OCI-M1 (cell line): Measurements from ENCODE around the gene LHFPL3.

ENCODE experiments used
- DNase-seq: peaks from one replicate; lab custom pipeline; 2025; lab: John Stamatoyannopoulos, UW

LHFPL3 gene

GRCh38 chr7:104371216-104371979 lies 43.0 kb downstream of the LHFPL3 start:
- DNase-seq = no peak

DNA sequence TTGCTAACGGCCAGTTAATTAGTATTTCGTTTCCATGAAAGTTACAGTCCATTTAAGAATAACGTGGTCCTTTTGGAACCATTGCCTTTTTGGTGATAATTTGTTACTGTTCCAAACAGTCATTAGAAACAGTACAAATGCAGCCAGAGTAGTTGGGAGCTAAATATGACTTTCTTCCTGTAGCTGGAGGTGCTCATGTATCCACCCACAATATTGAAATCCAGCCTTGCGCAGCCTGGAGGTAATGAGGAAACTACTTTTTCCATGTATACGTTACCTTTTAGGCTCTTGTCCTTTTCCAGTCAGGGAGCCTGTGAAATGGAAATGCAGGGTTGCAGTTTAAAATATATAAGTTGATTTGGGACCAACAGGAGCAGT lies 43.6 kb downstream of the LHFPL3 start:
- no peak for DNase-seq

DNA sequence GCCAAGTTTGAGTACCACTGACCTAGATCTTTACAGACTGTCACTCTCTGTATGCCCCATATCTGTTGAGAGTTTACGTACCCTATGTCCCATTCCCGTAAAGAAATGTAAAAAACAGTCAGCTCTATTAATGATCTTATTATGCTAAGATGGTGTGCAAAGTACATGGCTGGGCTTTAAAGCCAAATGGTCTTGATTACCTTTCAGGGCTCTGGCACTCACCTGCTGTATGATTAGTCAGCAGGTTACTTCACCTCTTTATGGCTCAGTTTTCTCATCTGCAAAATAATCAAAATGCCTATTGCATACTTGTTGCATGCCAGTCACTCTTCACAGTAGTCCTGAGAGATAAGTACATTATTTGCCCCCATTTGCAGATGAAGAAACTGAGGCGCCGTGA lies 54.2 kb downstream of the LHFPL3 start:
- no peak for DNase-seq

- DNase-seq = no peak
Measured at GRCh38 chr7:104386943-104387342, 58.5 kb downstream of the LHFPL3 start.

GRCh38 chr7:104388222-104388621 lies 59.8 kb downstream of the LHFPL3 start:
- DNase-seq = no peak

- no peak for DNase-seq
Measured at GRCh38 chr7:104395162-104395561, 66.8 kb downstream of the LHFPL3 start.

GRCh38 chr7:104397442-104397841 lies 69.0 kb downstream of the LHFPL3 start:
- no peak for DNase-seq

GRCh38 chr7:104408371-104408770 lies 80.0 kb downstream of the LHFPL3 start:
- DNase-seq = no peak

DNA sequence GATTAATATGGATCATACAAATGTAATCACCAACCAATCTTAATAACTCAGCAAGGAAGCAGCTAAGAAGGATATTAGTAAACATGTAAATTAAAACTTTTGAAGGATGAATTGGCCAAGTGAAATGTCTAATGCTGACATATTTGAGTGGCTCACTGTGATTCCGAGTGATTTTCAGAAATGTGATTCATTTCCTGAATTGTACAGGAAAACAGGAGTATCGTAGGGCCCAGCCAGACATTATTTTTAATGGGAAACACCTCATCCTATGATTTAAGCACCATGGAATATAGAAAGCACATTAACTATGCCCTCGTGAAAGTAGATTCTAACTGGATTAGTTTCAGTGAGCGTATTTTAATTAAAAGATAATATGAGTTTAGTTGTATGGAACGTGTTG lies 82.3 kb downstream of the LHFPL3 start:
- no peak for DNase-seq

DNA sequence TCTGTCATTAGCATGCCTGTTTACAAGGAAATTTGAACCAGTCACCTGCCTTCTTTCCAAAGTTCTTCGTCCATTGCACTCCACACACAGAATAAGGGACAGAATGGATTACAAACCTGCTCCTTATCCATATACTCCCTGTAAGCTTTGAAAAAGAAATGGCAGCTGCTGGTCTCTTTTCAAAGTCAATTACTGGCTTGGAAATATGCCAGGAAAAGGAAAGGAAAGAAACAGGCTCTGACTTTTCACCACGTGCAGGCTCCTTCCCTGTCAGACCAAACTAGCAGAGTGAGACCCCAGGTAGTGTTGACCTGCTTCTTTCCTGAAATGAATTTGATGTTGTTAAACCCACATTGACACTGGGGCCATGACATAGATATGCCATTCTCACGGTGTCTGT lies 84.5 kb downstream of the LHFPL3 start:
- DNase-seq = no peak

DNA sequence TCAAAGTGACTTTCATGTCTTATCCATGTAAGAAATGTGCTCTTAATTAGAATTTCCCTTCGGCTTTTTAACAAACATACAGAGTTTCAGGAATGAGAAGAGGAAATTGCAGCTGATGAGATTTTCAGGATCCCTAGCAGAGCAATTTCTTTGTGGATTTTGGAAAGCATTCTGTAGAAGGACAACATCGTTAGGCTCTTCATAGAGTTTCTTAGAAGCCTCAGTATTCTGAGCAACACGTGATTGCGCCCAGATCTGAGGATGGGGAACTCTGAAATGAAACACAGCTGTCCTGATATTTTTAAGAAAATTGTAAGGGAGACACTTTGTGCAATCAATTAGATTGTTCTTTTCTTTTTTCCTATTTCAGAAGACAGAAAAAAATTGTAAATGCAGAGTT lies 85.8 kb downstream of the LHFPL3 start:
- no peak for DNase-seq

GRCh38 chr7:104415700-104416099 lies 87.3 kb downstream of the LHFPL3 start:
- DNase-seq = no peak

DNA sequence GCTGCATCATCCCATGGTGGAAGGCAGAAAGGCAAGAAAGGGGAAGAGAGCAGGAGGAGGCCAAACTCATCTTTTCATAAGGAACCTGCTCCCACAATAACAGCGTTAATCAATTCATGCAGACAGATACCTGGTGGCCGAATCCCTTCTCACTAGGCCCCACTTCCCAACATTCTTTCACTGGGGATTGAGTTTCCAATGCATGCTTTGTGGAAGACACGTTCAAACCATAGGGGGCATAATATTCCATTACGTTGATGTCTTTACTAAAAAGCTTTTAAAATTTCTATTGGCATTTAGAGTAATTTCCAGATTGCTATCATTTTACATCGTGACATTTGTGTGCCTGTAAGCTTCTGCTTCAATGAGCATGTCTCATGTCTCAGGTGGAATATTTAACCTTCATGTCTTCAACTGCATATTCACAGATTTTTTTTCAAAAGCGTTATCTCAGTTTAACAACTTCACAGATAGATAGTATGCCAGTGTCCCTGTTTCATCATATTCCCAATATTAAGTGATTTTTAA lies 88.5 kb downstream of the LHFPL3 start:
- DNase-seq = no peak

DNA sequence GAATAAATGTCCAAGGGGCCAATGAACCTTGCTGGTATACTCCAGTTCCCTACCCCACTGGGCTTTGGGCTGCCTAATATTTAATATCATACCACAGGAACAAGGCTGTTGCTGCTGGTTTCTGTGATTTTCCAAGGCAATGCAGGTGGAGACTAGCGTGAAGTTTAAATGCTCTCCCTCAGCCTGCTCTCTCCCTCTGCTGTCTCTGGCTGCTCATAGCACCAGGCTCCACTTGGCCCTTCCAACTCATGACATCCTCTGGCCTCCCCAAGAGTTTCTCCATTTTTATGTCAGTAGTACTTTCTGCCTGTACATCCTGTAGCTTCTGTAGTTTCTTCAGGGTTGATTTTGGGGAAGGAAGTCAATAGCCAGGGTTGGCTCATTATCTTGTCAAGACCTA lies 103.5 kb downstream of the LHFPL3 start:
- no peak for DNase-seq

DNA sequence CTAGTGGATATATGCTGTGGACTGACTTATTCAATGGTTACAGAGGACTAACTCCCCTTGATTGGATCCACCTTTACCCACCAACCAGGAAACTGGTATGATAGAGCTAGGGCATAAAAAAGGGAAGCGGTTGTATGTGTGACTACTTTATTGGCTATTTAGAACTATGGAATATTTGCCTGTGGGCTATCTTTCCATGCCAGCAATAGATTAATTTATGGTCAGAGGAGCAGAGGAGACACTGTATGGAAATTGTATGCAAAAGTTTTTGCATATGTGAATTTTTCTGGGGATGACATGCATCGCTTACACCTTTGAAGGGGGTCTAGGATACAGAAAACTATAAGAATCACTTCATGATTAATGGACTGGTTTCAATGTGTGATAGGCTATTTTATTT lies 105.7 kb downstream of the LHFPL3 start:
- no peak for DNase-seq

GRCh38 chr7:104442481-104442880 lies 114.1 kb downstream of the LHFPL3 start:
- no peak for DNase-seq

DNA sequence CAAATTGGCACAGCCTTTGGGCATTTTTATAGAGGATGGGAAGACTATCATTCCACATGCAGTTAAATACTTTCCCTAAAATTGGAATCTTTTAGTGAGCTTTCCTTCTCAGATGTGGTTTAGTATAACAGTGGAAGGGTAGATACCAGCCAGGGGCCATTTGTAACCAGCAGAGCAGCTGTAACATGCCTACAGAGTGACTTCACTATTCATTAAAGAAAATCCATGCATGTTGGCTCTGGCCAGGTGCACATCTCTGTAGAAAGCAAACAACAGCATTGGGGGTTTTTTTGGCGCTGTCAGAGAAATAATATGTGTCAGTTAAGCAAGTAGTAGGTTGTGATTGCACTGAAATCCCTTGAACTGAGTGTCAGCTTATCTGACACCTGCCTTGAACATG lies 115.6 kb downstream of the LHFPL3 start:
- no peak for DNase-seq

DNA sequence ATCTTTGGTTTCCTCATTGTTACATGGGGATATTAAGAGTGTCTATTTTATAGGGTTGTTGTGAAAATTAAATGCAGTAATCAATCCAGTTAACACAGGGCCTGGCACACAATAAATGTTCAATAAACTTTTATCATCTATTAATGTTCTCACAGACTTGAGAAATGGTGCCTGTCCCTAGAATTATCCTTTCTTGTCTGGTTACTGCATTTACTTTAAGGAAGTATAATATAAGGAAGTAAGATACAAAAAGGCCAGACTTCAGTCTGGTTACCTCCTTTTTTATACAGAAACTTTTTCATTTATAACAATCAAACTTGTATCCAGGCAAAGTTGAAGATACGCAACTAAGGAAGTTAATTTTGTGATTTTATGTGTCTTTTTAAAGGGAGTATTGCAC lies 117.0 kb downstream of the LHFPL3 start:
- no peak for DNase-seq

DNA sequence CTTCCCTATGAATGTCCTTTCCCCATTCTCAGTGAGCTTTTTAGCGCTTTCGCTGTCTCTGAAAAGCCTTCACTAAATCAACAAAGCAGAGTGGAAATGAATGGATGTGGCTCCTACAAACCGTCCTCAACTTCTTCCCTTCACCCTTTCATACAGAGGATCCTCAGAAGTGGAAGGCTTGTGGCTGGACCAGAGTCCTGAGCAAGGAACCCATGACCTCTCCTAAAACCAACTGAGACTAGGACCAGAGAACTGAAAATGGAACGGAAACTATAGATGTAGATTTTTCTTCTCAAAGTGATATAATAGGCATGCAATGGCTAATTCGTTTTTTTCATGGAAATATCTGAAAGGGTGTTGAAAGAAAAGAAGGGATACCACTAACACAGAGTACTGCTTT lies 122.5 kb downstream of the LHFPL3 start:
- DNase-seq = no peak

GRCh38 chr7:104453190-104453589 lies 124.8 kb downstream of the LHFPL3 start:
- no peak for DNase-seq

- DNase-seq = no peak
Measured at GRCh38 chr7:104458875-104459274, 130.5 kb downstream of the LHFPL3 start.

GRCh38 chr7:104469166-104469820 lies 140.9 kb downstream of the LHFPL3 start:
- DNase-seq = no peak

DNA sequence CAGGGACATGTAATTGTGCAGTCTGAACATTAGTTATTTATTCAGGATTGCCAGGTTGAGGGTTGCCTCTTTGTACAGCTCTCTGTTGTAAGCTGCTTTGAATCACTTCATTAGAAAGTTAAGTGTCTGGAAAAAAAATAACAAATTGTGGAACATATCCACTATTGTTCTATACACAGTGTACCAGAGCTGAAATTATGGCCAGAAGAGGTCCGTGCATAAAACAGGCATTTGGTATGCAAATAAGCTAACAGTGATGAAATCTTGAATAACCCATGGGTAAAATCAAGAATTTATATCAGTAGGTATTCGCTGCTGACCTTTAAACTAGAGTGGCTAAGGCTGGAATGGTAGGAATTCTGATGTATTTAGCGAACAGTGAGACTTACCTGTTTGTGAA lies 152.1 kb downstream of the LHFPL3 start:
- DNase-seq = no peak
